GM12878 (cell line): ENCODE measurements around the gene RREB1.

Experiments
- ETV6 ChIP-seq, 2 experiments: fragments of 450-650 bp in 1 of 2; IDR thresholded peaks in 1 of 2; conservative IDR thresholded peaks in 1 of 2; 2 replicates each; pipeline ENCODE4 v1.6.1; 2014; ENCODE audit warnings: antibody characterized with exemption in 1 of 2, borderline replicate concordance in 1 of 2, low read depth in 1 of 2, mild to moderate bottlenecking in 1 of 2, moderate library complexity in 1 of 2
- EZH2 ChIP-seq: IDR thresholded peaks from 2 replicates; pipeline ENCODE4 v1.6.1; 2012; ENCODE audit warnings: low read depth, mild to moderate bottlenecking, control low read depth, inconsistent platforms, low read length, borderline replicate concordance; ENCODE audit not compliant: control insufficient read depth
- KDM1A ChIP-seq: fragments of 200-600 bp; sonication (generic); IDR thresholded peaks from 2 replicates; pipeline ENCODE4 v1.6.1; 2016; ENCODE audit warnings: borderline replicate concordance
- MXI1 ChIP-seq: fragments of 150-350 bp; IDR thresholded peaks from 2 replicates; pipeline ENCODE4 v1.6.1; 2011; ENCODE audit warnings: low read depth, mild to moderate bottlenecking, inconsistent platforms, low read length, improper control_type of control experiment
- POLR2A ChIP-seq: IDR thresholded peaks from 2 replicates; pipeline ENCODE4 v1.6.1; 2011; ENCODE audit warnings: low read depth, mild to moderate bottlenecking, low read length
- RAD21 ChIP-seq: IDR thresholded peaks from 2 replicates; pipeline ENCODE4 v1.6.1; 2011; ENCODE audit warnings: mild to moderate bottlenecking, low read depth, low read length, moderate library complexity; ENCODE audit not compliant: insufficient read depth
- RFX5 ChIP-seq: IDR thresholded peaks from 2 replicates; pipeline ENCODE4 v1.6.1; 2011; ENCODE audit warnings: low read depth, low read length, improper control_type of control experiment
- TF ChIP-seq, protein P1 (sequence below): fragments of 450-650 bp; IDR thresholded peaks from 2 replicates; pipeline ENCODE4 v1.6.1; 2017; ENCODE audit warnings: mild to moderate bottlenecking, moderate library complexity
- TF ChIP-seq, protein P2 (sequence below), 3 experiments: IDR thresholded peaks in 2 of 3; conservative IDR thresholded peaks in 1 of 3; 2 replicates each; pipeline ENCODE4 v1.5.1; 2011; ENCODE audit warnings: low read depth in 3 of 3, low read length in 3 of 3, mild to moderate bottlenecking in 3 of 3, control low read depth in 2 of 3, moderate library complexity in 2 of 3, inconsistent platforms in 1 of 3, mixed read lengths in 1 of 3; ENCODE audit not compliant: control insufficient read depth in 2 of 3, insufficient read depth in 1 of 3; ENCODE audit errors: extremely low read depth in 1 of 3
- TF ChIP-seq, protein P3 (sequence below): IDR thresholded peaks from 2 replicates; pipeline ENCODE4 v1.6.1; 2012; ENCODE audit warnings: low read length, inconsistent platforms
- TF ChIP-seq, protein P4 (sequence below): IDR thresholded peaks from 2 replicates; pipeline ENCODE4 v1.6.1; 2012; ENCODE audit warnings: mild to moderate bottlenecking, low read depth, low read length

DNA sequence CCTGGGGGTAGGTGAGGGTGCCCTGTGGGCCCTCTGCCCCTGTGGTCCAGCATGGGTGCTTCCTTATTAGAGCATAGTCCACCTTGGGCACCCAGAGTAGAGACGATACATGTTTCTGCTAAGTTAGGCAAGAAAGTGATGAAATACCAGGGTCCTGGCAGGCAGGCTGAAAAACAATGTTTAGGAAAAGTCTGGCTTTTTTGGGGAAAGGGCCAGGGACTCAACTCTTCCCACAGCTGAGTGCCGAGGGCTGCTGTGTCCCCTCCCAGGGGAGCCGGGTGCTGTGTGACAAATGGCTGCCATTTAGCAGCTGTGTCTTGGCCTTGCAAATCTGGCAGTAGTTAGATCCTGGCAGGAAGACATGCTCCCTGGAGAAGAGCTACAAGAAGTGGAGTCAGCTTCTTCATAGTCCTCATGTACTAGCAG, 61.5 kb downstream of the RREB1 start:
- TF ChIP-seq, protein P1, sequence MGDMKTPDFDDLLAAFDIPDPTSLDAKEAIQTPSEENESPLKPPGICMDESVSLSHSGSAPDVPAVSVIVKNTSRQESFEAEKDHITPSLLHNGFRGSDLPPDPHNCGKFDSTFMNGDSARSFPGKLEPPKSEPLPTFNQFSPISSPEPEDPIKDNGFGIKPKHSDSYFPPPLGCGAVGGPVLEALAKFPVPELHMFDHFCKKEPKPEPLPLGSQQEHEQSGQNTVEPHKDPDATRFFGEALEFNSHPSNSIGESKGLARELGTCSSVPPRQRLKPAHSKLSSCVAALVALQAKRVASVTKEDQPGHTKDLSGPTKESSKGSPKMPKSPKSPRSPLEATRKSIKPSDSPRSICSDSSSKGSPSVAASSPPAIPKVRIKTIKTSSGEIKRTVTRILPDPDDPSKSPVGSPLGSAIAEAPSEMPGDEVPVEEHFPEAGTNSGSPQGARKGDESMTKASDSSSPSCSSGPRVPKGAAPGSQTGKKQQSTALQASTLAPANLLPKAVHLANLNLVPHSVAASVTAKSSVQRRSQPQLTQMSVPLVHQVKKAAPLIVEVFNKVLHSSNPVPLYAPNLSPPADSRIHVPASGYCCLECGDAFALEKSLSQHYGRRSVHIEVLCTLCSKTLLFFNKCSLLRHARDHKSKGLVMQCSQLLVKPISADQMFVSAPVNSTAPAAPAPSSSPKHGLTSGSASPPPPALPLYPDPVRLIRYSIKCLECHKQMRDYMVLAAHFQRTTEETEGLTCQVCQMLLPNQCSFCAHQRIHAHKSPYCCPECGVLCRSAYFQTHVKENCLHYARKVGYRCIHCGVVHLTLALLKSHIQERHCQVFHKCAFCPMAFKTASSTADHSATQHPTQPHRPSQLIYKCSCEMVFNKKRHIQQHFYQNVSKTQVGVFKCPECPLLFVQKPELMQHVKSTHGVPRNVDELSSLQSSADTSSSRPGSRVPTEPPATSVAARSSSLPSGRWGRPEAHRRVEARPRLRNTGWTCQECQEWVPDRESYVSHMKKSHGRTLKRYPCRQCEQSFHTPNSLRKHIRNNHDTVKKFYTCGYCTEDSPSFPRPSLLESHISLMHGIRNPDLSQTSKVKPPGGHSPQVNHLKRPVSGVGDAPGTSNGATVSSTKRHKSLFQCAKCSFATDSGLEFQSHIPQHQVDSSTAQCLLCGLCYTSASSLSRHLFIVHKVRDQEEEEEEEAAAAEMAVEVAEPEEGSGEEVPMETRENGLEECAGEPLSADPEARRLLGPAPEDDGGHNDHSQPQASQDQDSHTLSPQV, result no peak
- TF ChIP-seq RAD21, result no peak
- no peak for TF ChIP-seq EZH2
- TF ChIP-seq MXI1, result no peak
- TF ChIP-seq, protein P2, sequence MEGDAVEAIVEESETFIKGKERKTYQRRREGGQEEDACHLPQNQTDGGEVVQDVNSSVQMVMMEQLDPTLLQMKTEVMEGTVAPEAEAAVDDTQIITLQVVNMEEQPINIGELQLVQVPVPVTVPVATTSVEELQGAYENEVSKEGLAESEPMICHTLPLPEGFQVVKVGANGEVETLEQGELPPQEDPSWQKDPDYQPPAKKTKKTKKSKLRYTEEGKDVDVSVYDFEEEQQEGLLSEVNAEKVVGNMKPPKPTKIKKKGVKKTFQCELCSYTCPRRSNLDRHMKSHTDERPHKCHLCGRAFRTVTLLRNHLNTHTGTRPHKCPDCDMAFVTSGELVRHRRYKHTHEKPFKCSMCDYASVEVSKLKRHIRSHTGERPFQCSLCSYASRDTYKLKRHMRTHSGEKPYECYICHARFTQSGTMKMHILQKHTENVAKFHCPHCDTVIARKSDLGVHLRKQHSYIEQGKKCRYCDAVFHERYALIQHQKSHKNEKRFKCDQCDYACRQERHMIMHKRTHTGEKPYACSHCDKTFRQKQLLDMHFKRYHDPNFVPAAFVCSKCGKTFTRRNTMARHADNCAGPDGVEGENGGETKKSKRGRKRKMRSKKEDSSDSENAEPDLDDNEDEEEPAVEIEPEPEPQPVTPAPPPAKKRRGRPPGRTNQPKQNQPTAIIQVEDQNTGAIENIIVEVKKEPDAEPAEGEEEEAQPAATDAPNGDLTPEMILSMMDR (IDR thresholded peaks at IDR 0.05 in 2 of 3, conservative IDR thresholded peaks at IDR 0.05 in 1 of 3; ENCODE audit: control insufficient read depth in 2 of 3, extremely low read depth in 1 of 3, insufficient read depth in 1 of 3, low read depth in 3 of 3, low read length in 3 of 3), result no peak
- TF ChIP-seq ETV6 (conservative IDR thresholded peaks at IDR 0.05 in 1 of 2, IDR thresholded peaks at IDR 0.05 in 1 of 2; ENCODE audit: borderline replicate concordance in 1 of 2, low read depth in 1 of 2), result no peak
- TF ChIP-seq KDM1A, result no peak
- no peak for TF ChIP-seq RFX5
- TF ChIP-seq, protein P3, sequence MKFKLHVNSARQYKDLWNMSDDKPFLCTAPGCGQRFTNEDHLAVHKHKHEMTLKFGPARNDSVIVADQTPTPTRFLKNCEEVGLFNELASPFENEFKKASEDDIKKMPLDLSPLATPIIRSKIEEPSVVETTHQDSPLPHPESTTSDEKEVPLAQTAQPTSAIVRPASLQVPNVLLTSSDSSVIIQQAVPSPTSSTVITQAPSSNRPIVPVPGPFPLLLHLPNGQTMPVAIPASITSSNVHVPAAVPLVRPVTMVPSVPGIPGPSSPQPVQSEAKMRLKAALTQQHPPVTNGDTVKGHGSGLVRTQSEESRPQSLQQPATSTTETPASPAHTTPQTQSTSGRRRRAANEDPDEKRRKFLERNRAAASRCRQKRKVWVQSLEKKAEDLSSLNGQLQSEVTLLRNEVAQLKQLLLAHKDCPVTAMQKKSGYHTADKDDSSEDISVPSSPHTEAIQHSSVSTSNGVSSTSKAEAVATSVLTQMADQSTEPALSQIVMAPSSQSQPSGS, result no peak
- no peak for TF ChIP-seq POLR2A
- TF ChIP-seq, protein P4, sequence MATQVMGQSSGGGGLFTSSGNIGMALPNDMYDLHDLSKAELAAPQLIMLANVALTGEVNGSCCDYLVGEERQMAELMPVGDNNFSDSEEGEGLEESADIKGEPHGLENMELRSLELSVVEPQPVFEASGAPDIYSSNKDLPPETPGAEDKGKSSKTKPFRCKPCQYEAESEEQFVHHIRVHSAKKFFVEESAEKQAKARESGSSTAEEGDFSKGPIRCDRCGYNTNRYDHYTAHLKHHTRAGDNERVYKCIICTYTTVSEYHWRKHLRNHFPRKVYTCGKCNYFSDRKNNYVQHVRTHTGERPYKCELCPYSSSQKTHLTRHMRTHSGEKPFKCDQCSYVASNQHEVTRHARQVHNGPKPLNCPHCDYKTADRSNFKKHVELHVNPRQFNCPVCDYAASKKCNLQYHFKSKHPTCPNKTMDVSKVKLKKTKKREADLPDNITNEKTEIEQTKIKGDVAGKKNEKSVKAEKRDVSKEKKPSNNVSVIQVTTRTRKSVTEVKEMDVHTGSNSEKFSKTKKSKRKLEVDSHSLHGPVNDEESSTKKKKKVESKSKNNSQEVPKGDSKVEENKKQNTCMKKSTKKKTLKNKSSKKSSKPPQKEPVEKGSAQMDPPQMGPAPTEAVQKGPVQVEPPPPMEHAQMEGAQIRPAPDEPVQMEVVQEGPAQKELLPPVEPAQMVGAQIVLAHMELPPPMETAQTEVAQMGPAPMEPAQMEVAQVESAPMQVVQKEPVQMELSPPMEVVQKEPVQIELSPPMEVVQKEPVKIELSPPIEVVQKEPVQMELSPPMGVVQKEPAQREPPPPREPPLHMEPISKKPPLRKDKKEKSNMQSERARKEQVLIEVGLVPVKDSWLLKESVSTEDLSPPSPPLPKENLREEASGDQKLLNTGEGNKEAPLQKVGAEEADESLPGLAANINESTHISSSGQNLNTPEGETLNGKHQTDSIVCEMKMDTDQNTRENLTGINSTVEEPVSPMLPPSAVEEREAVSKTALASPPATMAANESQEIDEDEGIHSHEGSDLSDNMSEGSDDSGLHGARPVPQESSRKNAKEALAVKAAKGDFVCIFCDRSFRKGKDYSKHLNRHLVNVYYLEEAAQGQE, result no peak
